SU-DHL-6 (cell line): ENCODE results near the gene SLAIN2.

ENCODE experiments used
- H2AFZ ChIP-seq: fragments of 200-600 bp; sonication (generic); 2 replicates; pipeline ENCODE4 v1.6.1; 2014; ENCODE audit warnings: low read depth, mild to moderate bottlenecking, moderate library complexity, mixed read lengths, antibody characterized with exemption, low read length; ENCODE audit not compliant: severe bottlenecking
- H3F3A ChIP-seq: fragments of 200-600 bp; shearing (Covaris generic); 2 replicates; pipeline ENCODE4 v1.6.0; 2016; ENCODE audit warnings: antibody characterized with exemption, mild to moderate bottlenecking; ENCODE audit not compliant: insufficient read depth
- H3K27ac ChIP-seq: fragments of 200-600 bp; sonication (generic); 2 replicates; pipeline ENCODE4 v1.5.1; 2016; ENCODE audit warnings: low read depth, mild to moderate bottlenecking, low read length, moderate library complexity, mixed read lengths
- H3K27me3 ChIP-seq: fragments of 200-600 bp; sonication (generic), shearing (Covaris generic); 2 replicates; pipeline ENCODE4 v1.6.0; 2014; ENCODE audit warnings: mild to moderate bottlenecking, low read length
- H3K36me3 ChIP-seq: fragments of 200-600 bp; sonication (generic); 2 replicates; pipeline ENCODE4 v1.6.1; 2014; ENCODE audit warnings: mild to moderate bottlenecking, low read length, mixed read lengths
- H3K4me2 ChIP-seq: fragments of 300-600, 200-600 bp; shearing (Covaris generic), sonication (generic); 2 replicates; pipeline ENCODE4 v1.6.0; 2014; ENCODE audit warnings: low read length, low read depth, mild to moderate bottlenecking; ENCODE audit not compliant: poor library complexity, severe bottlenecking
- H3K4me3 ChIP-seq: fragments of 200-600 bp; sonication (generic); 2 replicates; pipeline ENCODE4 v1.5.1; 2014; ENCODE audit warnings: antibody characterized with exemption, low read length, mild to moderate bottlenecking, mixed read lengths; ENCODE audit not compliant: insufficient read depth, poor library complexity, severe bottlenecking
- H3K79me2 ChIP-seq: fragments of 200-600 bp; sonication (generic); 2 replicates; pipeline ENCODE4 v1.6.1; 2014; ENCODE audit warnings: mild to moderate bottlenecking, low read length, moderate library complexity; ENCODE audit not compliant: insufficient read depth
- H3K9ac ChIP-seq: fragments of 200-600 bp; sonication (generic); 2 replicates; pipeline ENCODE4 v1.7.0; 2014; ENCODE audit warnings: mild to moderate bottlenecking, low read length
- H3K9me2 ChIP-seq: fragments of 200-600 bp; sonication (generic); replicated peaks from 2 replicates; pipeline ENCODE4 v1.6.1; 2014; ENCODE audit warnings: low read length; ENCODE audit not compliant: insufficient read depth
- H3K9me3 ChIP-seq: fragments of 200-600 bp; sonication (generic); 2 replicates; pipeline ENCODE4 v1.6.1; 2014; ENCODE audit warnings: low read length, mixed read lengths; ENCODE audit not compliant: insufficient read depth
- H4K20me1 ChIP-seq: fragments of 200-600 bp; sonication (generic); 2 replicates; pipeline ENCODE4 v1.6.1; 2014; ENCODE audit warnings: low read depth, mild to moderate bottlenecking, antibody characterized with exemption, low read length, moderate library complexity, mixed read lengths
- CTCF ChIP-seq: fragments of 200-600 bp; sonication (generic); IDR thresholded peaks from one replicate; pipeline ENCODE4 v1.5.1; 2017; ENCODE audit warnings: antibody characterized with exemption, mild to moderate bottlenecking, low read length, moderate library complexity; ENCODE audit not compliant: insufficient read depth, poor library complexity, severe bottlenecking
- EZH2phosphoT487 ChIP-seq: fragments of 200-600 bp; sonication (generic), shearing (Covaris generic); conservative IDR thresholded peaks from 2 replicates; pipeline ENCODE4 v1.6.1; 2018; ENCODE audit warnings: mild to moderate bottlenecking, antibody characterized with exemption, low read length, moderate library complexity, mixed read lengths

SLAIN2 gene

DNA sequence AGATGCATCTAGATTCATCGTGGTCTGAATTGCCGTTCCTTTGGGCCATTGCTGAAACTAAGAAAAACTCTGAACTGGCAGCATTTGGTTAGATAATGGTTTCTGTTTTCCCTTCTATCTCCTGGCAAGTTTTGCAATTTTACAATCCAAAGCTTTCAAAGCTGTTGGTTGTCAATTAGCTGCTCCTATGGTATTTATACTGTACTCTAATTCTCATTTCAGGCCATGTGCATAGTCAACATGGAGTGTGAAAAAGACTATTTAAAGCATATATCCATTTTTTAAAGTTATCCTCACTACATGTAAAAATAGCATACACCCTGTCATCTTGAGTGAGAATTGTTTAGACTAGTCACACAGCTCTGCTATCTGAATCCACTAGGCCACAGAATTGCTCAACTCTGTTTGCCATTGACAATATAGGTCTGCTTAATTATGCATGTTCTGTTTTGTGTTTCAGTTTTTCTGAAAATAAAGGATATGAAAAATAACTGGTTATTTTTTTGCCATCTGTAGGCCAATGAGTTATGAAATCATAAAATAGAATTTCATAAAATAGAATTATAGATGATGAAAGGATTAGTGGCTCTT is 44.0 kb upstream of the SLAIN2 start:
- Histone ChIP-seq H3K9ac (no peak overlapping the region), H3K9me3 (no peaks in the 10 kb centered on the region), H2AFZ (no peak overlapping the region), H4K20me1 (no peaks in the 10 kb centered on the region), H3K4me3 (no peak overlapping the region), H3K36me3 (no peaks in the 10 kb centered on the region), H3K9me2 (no peaks in the 10 kb centered on the region), H3K27me3 (no peaks in the 10 kb centered on the region), H3F3A (no peaks in the 10 kb centered on the region), H3K4me2 (no peak overlapping the region), H3K79me2 (no peaks in the 10 kb centered on the region), H3K27ac (no peak overlapping the region)
- TF ChIP-seq EZH2phosphoT487 (no peak), CTCF (no peak)

GRCh38 chr4:48299560-48299959 is 41.8 kb upstream of the SLAIN2 start:
- no peaks in the 10 kb centered on the region for H3K9me2 ChIP-seq

GRCh38 chr4:48300004-48300403 is 41.3 kb upstream of the SLAIN2 start:
- no peaks in the 10 kb centered on the region for H3K36me3 ChIP-seq
- H3K27ac ChIP-seq = no peak overlapping the region
- no peak overlapping the region for H2AFZ ChIP-seq

More at GRCh38 chr4:48299560-48299959, 41.8 kb upstream of the SLAIN2 start:
- no peaks in the 10 kb centered on the region for H3K27me3 ChIP-seq
- no peak overlapping the region for H2AFZ ChIP-seq
- no peaks in the 10 kb centered on the region for H3K36me3 ChIP-seq
- no peaks in the 10 kb centered on the region for H3F3A ChIP-seq
- H3K9ac ChIP-seq = no peak overlapping the region
- H3K4me2 ChIP-seq = no peak overlapping the region
- H4K20me1 ChIP-seq = no peaks in the 10 kb centered on the region
- no peak overlapping the region for H3K27ac ChIP-seq
- no peaks in the 10 kb centered on the region for H3K9me3 ChIP-seq
- no peaks in the 10 kb centered on the region for H3K79me2 ChIP-seq
- no peak overlapping the region for H3K4me3 ChIP-seq
- no peak for TF ChIP-seq EZH2phosphoT487
- TF ChIP-seq CTCF = no peak

More at GRCh38 chr4:48300004-48300403, 41.3 kb upstream of the SLAIN2 start:
- Histone ChIP-seq H3K4me2 (no peak overlapping the region), H3K9me3 (no peaks in the 10 kb centered on the region), H3K9ac (no peak overlapping the region), H3K27me3 (no peaks in the 10 kb centered on the region), H3K9me2 (no peaks in the 10 kb centered on the region), H3F3A (no peaks in the 10 kb centered on the region), H3K79me2 (no peaks in the 10 kb centered on the region), H4K20me1 (no peaks in the 10 kb centered on the region), H3K4me3 (no peak overlapping the region)
- TF ChIP-seq EZH2phosphoT487 (no peak), CTCF (no peak)
